ENCODE measurements around the gene TADA2A.
"Not testable (repeated sequence)": the region's sequence is repeated elsewhere in the genome, so short reads cannot be mapped to it uniquely, and the experiment has no call there.

TADA2A gene

DNA sequence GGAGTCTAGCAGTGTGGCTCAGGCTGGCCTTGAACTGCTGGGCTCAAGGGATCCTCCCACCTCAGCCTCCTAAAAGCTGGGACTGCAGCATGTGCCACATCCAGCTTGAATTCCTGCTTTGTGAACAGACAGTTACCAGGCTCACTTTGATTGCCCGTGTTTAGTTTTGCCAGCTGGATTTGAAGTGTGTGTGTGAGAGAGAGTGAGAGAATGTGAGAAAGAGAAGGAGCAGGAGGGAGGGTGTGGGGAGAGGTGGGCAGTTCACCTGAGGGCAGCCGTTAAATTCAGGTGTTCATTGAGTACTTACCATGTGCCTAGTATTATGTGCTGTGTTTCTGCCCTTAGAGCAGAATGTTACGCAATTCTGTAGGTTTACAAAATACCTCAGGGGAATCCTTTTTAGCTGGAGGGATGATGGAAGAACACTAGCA lies 87.7 kb downstream of the TADA2A start:
- no peak for DNase-seq

DNA sequence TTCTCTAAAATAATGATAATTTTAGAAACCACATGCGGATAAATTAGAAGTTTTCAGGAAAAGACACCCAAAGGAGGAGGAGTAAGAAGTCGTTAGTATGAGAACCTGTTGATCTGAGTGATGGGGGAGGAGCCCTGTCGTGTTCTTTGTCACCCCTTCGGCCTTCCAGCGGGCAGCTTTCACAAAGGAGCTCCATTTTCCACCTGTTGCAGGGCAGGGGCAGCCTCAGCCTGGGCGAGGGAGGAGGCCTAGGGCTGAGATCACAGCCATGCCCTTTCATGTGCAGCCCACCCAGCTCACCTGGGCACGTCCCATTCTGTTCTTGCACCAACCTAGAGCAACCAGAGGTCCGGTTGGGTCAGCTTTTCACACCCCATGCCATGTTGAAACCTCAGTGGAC lies 88.3 kb downstream of the TADA2A start:
- DNase-seq = no peak

DNA sequence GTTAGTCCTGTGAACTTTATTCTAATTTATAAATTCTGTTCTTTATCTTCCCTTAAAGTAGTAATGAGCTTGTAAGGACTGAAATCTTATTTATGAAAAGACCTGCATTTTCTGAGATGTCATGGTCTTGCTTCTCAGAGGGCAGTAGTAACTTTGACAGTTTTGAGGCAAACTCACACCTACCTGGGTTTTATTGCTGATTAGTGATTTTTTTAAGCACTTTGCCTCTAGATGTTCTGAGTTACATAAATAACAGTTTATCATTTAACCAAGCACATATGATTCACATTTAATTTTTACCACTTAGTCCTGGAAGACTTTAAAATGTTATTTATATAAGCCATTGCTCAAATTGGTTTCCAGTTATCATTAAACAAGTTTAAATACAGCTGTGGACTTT lies 93.7 kb downstream of the TADA2A start:
- no peak for DNase-seq

DNA sequence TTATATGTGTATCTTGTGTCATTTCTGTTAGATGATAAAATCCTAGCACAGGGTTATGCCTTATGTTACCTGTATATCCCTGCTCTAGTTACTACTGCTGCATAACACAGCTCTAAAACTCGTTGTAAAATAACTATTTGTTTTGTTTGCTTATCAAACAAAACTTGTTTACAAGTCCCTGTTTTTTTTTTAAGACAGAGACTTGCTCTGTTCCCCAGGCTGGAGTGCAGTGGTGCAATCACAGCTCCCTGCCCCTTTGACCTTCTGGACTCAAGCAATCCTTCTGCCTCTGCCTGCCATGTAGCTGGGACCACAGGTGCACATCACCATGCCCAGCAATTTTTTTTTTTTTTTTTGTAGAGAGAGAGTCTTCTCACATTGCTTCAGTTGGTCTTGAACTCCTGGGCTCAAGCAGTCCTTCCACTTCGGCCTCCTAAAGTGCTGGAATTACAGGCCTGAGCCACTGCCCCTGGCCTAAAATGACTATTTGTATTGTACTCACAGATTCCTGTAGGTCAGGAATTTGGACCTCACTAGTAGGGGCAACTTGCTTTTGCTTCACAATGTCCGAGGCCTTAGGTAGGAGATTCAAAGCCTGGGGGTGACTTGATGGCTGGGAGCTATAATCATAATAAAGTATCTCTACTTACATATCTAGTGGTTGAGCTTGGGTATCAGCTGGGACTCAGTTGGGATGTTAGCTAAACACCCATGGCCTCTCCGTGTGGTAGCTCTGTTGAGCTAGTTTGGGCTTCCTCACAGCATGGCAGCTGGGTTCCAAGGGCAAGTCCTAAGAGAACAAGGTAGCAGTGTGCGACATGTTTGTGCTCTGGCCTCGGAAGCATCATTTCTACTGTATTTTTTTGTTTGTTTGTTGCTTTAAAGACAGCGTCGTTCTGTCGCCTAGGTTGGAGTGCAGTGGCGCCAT lies 95.6 kb downstream of the TADA2A start:
- DNase-seq = no peak

DNA sequence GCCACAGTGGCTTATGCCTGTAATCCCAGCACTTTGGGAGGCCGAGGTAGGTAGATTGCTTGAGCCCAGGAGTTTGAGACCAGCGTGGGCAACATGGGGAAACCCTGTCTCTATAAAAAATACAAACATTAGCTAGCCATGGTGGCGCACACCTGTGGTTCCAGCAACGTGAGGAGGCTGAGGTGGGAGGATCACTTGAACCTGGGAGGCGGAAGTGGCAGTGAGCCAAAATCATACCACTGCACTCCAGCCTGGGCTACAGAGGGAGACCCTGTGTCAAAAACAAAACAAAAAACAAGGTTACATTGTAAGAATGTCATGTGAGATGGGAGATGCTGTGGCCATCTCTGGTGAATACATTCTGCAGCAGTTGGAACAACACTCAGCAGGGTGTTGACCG lies 96.5 kb downstream of the TADA2A start:
- DNase-seq = no peak

DNA sequence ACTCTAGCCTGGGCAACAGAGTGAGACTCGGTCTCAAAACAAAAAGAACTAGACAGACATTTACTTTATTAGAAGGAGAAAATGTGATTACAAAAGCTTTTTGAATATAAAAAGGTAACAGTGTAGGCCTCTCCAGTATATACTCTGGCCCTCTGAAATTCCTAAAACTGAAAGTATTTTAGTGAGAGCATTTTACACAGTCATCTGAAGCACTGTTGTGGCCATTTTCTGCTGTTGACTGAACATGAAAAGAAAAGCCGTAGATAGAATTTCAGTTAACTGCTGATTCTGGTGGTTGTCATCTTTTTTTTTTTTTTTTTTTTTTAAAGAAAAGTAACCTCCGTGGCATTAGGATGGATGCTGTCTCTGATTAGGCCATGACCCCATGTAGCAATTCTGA lies 98.6 kb downstream of the TADA2A start:
- DNase-seq = no peak

DNA sequence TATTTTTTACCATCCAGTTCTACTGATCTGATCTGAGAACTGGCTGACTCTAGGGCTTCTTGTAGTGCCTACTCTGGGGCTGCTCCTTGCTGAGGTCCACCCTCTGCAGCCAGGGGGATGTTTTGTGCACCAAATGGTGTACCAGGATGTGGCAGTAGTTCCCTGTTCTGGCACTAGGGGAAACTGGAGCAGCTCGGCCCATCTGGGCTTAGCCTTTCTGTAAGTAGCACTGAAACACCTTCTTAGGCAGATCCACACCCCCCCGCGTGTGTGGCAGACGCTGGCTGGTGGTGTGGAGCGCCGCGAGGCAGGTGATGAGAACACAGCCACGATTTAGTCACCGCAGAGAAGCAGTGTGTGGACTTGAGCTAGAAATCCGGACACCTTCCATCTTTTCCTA lies 100.0 kb downstream of the TADA2A start:
- DNase-seq = peak; percentile 2

DNA sequence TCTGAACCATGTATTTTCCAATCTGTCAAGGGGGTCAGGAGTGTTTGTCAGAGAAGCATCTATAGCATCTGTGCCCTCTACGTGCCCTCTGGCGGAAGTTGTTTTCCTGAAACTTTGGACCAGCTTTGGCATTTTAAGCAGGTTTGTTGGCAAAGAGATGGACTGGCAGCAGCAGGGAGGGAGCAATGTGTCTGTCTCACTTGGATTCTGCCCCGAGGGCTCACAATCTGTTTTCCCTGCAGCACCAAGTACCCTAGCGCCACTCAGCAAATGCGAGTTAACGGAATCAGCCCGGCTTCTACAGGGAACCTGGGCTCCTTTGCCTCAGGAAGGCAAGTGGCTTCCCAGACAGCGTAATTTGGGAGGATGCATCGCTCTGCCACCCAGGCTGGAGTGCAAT lies 100.4 kb downstream of the TADA2A start:
- DNase-seq = no peak

DNA sequence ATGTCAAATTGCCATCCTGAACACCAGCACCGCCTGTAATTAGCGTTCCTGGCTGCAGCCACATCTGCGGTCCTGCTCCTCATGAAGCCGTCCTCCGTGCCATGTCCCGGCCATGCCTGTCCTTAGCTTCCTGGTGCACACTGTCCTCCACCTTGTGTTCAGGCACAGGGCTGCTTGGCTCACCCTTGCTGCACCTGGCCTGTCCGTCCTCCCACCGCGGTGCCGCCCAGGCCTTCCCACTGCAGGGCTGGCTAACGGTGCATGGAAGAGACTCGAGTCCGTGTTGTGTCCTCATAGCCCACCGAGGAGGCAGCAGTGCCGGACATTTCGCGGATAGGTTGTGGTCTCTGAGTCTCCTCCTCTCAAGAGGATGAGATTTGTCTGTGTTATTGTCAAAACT lies 103.4 kb downstream of the TADA2A start:
- DNase-seq = no peak

DNA sequence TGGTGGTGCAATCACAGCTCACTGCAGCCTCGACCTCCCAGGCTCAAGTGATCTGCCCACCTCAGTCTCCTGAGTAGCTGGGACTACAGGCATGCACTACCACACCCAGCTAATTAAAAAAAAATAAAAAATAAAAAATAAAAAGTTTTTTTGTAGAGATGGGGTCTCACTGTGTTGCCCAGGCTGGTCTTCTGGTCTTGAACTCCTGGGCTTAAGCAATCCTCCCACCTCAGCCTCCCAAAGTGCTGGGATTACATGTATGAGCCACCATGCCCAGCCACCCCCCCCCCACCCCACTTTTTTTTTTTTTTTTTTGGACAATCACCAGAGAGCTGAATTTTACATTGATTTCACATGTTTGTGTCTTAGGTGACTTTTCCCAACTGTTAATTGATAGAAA lies 105.0 kb downstream of the TADA2A start:
- DNase-seq = not testable (repeated sequence)

DNA sequence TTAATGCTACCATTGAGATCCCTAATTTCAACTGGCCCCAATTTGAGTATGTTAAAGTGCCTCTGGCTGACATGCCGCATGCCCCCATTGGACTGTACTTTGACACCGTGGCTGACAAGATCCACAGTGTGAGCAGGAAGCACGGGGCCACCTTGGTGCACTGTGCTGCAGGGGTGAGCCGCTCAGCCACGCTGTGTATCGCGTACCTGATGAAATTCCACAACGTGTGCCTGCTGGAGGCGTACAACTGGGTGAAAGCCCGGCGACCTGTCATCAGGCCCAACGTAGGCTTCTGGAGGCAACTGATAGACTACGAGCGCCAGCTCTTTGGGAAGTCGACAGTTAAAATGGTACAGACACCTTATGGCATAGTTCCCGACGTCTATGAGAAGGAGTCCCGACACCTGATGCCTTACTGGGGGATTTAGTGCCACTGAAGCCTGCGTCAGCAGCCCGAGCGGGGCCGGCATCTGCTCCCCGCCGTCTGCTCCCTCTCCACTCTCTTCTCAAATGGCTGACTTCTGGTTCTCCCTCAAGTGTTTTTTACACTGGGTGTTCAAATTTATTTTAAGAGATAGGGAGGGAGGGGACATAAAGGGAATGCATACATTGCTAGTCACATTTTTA lies 105.9 kb downstream of the TADA2A start:
- DNase-seq = no peak

DNA sequence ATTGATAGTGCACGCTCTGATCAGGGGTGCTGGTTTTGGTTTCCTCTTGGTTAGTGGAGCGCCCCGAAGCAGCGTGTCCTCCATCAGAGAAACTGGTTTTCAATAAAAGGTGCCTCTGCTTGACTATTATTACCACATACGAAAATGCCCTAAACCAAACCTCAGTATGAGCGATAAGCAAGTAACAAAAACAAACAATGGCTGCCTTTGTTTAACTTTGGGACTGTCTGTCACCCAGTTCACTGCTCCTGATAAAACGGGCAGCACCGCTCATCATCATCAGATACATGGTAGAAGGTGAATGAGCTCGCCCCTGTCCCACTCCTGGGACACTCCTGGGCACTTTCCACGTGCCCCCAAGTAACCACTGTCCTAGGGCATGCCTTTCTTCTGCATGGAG lies 107.0 kb downstream of the TADA2A start:
- no peak for DNase-seq

DNA sequence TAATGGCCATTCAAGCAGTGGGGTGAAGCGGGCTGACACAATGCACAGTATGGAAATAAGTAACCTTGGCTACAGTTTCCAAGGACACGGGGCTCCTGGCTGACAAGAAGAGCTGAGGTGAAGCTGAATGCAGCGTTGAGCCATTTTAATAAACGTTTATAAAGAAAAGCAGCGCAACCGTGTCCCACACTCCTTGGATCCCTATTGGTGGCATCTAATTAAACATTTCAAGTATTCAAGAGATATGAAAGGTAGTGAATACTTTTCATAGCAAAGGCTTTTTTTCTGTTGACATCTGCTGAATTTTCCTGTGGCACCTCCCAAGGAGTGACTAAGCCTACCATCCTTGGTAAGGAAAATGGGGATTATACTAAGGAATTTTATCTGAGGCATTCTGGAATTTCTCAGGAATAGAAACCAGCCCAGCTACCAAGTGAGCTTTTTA lies 109.5 kb downstream of the TADA2A start:
- peak; percentile 31 for DNase-seq

DNA sequence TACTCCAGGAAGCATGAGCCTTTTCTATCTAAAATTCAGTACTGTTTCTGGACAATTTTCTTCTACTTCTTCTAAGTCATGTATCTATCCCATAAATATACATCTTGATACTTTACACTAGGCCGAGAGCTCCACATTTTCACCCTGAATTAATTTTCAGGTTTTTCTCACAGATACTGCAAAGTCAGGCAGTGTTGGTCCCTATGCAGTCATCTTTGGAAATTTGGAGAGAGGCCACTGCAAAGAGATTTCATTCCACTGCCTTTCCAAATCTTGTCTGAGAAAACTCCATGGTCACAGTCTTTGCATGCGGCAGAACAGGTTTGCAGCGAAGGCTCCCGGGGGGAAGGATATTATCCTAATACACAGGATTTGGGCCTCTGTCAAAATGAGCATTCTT lies 111.2 kb downstream of the TADA2A start:
- DNase-seq = no peak

DNA sequence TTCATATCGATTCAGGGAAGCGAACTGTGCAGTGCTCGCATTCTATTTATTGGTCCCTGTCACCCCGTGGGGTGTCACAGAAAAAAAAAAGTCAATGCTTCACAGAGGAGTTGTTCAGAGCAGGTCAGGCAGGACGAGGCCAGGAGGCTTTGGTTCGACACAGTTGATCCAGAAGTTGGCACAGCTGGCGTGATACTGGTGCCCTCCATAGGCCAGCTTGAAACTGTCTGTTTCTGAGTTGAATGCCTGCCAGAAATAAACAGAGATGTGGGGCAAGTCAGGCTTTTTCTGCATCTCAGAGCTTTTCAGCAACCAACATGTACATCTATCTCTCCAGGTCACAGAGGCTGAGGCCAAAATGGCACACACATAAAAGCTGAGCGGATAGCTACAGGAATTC lies 112.1 kb downstream of the TADA2A start:
- DNase-seq = no peak

DNA sequence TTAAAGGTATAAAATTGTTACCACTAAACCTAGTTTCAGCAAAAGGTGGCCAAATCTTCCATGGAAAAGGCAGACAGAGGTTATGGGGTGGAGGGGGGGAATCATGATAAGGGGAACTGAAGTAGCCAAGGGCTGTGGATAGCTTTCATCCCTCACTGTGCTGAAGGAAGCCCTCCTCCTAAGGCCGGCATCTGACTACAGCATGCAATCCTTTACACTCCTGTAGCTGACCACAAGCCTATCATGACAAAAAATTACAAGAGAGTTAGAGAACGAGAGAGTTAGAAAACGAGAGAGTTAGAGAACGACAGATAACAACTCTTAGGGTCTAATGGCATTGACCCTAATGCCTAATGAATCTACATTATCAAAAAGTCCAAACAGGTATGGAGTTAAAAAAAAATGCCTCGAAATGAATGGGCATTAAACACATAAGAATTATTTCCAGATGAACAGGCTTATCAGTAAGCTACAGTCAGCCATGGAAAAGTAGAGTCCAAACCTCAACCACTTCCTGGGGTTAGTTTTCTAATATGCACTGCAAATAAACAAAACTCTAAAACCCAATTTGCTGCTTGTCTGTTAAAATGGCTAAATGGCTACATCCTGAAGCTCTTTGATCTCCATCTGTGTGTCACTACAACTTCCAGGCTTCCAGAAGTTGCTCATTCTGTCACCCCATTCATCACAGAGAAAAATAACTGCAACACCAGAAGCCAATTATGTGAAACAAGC lies 112.7 kb downstream of the TADA2A start:
- DNase-seq = no peak

DNA sequence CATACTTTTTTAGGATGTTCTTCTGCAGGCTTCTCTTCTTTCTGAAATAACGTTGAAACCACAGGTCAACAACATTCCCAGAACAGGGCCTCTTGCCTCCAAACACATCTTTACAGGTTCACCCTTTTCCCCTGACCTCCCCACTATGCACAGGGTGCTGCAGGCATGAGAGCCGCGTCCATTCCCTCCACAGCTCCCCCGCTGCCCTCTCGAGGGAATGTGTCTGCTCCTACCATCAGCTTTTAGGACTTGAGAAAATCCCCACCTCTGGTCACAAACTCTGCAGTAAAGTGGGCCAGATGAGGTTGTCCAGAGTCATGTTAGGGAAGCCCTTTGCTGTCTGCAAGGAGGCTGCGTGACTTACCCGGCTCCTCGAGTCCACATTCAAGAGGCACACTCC lies 113.5 kb downstream of the TADA2A start:
- no peak for DNase-seq

DNA sequence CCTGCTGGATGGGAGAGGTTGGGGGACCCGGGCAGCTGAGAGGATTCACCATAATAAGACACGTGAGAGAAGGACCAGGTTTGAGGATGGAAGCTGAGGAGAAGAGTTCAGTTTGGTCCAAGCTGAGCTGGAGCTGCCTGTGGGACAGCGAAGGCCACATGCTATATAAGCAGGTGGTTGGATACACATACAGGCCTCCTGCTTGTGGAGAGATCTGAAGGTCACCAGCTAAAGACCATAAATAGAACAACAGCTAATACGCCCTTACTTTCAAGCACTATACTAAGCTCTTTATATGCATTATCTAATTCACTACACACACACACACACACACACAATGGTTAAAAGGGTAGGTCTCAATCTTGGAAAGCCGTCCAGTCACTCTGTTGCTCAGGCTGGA lies 115.1 kb downstream of the TADA2A start:
- no peak for DNase-seq

DNA sequence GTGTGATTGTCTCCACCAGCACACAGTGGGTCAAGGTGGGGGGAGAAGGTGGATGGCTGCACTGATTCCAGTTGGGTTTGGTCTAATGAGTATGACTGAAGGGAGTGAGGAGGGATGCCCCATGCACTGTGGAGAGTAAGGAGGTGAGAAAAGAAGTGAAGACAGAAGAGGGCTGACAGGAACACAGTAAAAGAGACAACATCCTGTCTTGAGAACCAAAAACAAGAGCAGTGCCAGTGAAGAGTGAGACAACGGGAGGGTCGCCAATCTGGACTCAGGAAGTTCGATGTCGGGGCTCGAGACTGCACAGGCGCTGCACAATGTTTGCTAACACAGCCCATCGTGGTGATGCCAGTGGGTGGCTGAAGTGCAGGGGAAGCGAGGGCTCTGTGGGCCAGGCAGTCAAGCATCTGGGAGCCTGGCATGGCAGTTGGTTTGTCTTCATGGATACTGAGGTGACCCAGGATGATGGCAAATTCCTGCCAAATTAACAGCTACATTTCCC lies 117.1 kb downstream of the TADA2A start:
- no peak for DNase-seq

DNA sequence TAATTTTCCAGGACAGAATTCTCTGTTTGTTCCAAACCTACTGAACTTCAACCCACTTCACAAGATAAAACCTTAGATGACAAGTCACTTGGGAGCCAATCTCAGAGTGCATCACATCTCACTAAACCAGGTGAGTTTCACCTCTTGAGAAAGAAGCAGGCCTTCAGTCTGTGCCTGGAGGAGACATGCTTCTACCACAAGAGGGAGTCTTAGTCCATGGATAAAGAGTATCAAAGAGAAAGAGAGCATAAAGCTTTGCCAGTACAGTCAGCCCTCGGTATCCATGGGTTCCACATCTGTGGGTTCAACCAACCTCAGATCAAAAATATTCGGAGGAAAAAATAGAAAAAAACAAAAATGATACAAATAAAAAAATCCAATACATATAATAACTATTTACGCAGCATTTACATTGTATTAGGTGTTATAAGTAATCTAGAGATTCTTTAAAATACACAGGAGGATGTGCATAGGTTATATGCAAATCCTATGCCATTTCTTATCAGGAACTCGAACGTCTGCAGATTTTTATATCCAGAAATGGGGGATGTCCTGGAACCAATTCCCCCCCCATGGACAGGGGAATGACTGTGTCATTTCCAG lies 120.7 kb downstream of the TADA2A start:
- peak; percentile 37 for DNase-seq
